ENCODE measurements around the gene ELAVL3. TPM values are rescaled to one million over a fixed set of nuclear protein-coding genes. Genes with fewer than 3 reads are reported as not detected.
"Not testable (repeated sequence)": the region's sequence is repeated elsewhere in the genome, so short reads cannot be mapped to it uniquely, and the experiment has no call there.

The ELAVL3 gene
- total RNA-seq, 2 experiments from 2014 or later = not detected

DNA sequence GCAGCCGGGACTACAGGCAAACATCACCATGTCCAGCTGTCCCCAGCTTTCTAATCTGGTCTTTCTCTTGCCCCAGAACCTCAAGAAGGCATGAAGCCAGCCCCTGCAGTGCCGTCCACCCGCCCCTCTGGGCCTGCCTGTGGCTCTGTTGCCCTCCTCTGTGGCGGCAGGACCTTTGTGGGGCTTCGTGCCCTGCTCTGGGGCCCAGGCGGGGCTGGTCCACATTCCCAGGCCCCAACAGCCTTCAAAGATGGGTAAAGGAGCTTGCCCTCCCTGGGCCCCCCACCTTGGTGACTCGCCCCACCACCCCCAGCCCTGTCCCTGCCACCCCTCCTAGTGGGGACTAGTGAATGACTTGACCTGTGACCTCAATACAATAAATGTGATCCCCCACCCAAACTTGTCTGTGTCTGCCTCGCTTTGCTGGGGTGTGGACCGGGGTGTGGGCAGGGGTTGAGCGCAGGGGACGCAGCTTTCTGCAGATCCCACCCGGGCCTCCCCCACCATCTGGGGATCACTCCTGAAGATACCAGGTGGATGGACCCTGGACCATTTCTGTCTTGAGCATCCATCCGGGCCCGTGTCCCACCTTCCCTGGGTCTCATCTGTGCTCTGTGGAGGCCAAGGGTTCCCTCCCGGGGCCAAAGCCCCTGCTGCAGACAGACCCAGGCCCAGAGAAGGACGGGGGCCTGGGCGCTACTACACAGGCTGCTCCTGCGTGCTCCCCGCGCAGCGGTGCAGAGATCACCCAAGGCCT, 30.1 kb downstream of the ELAVL3 start:
- POLR2A ChIA-PET = interaction anchor here (0.5 kb wide), 1 partner anchor 377 kb away, joined by 3 read pairs; no protein-coding TSS in a partner anchor
- CTCF ChIA-PET = interaction anchor here (0.6 kb wide), 1 partner anchor 141 kb away, joined by 4 read pairs; no protein-coding TSS in a partner anchor

GRCh38 chr19:11448923-11449554, 31.8 kb downstream of the ELAVL3 start:
- ChIA-PET POLR2A (no interaction called here), CTCF (interaction anchor here (1.1 kb wide), 1 partner anchor 155 kb away, joined by 3 read pairs; no protein-coding TSS in a partner anchor)

DNA sequence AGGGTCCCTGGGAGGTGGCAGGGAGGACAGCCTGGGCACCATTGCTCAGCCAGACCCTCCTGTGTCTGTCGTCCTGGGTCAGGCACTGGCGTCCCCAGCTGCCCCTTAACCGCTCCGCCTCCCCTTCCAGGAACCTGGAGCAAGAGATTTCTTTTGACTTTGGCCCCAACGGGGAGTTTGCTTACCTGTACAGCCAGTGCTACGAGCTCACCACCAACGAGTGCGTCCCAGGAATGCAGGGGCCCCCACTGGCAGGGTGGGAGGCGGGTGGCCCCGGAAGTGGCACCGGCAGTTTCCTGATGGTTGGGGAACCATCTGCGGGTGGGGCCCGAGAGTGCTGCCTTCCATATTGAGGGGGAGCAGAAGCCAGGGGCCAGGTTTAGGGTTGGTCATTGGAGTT, 32.4 kb downstream of the ELAVL3 start:
- POLR2A ChIA-PET = no interaction called here
- CTCF ChIA-PET = interaction anchor here (0.5 kb wide), 1 partner anchor 144 kb away, joined by 3 read pairs; no protein-coding TSS in a partner anchor

- POLR2A ChIA-PET = no interaction called here
- CTCF ChIA-PET = interaction anchor here (0.5 to 1.4 kb wide), 3 partner anchors 16 to 144 kb away, joined by 3 read pairs; partner anchors contain the start of gene ECSIT
These were observed 33.2 kb downstream of the ELAVL3 start for GRCh38 chr19:11447347-11448262.

DNA sequence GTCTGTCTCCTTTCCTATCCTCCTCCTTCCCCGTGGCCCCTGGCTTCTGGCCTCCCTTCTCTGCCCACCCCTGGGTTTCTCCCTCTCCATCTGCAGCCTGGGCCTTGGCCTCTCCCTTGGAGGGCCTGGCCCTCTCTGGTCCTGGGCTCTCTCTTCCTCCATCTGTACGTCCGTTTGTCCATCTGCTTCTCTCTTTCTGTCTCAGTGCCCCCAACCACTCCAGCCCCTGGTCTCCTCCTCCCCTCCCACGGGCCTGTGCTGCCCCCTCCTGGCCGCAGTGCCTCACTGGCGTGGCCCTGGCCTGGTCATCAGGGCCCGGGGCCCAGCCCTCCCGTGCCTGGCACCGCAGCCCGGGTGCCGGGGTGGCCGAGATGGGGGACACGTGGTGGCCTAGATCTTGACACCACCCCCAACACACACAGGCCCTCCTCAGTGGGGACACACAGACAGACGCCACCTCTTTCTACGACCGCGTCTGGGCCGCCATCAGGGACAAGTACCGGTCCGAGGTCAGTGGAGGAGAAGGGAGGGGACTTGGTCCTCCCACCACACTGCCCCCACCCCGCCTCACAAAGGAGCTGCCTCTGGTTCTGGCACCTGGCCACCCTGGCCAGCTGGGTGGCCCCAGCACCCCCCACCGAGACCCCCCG, 34.1 kb downstream of the ELAVL3 start:
- ChIA-PET POLR2A (no interaction called here), CTCF (interaction anchor here (0.8 to 1.6 kb wide), 4 partner anchors 10 to 82 kb away, joined by 3 to 6 read pairs (median 4); partner anchors contain the start of gene ECSIT)

DNA sequence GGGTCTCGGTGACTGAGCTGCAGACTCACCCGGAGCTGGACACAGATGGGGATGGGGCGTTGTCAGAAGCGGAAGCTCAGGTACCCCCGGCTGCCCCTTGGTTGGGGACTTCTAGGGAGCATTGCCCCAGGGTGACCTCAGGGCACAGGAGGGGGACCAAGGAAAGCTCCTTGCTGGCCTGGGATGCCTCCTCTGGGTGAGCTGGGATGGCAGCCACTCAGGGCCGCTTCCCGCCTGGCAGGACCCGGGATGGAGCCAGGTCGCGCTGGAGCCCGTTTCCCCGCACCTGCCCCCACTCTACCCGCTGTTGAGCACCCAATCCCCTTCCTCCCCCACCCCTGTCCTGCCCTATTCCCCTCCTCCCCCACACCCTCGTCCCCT, 34.6 kb downstream of the ELAVL3 start:
- ChIA-PET POLR2A (no interaction called here), CTCF (interaction anchor here (0.8 to 1.6 kb wide), 3 partner anchors 10 to 65 kb away, joined by 3 to 6 read pairs (median 5); no protein-coding TSS in a partner anchor)

DNA sequence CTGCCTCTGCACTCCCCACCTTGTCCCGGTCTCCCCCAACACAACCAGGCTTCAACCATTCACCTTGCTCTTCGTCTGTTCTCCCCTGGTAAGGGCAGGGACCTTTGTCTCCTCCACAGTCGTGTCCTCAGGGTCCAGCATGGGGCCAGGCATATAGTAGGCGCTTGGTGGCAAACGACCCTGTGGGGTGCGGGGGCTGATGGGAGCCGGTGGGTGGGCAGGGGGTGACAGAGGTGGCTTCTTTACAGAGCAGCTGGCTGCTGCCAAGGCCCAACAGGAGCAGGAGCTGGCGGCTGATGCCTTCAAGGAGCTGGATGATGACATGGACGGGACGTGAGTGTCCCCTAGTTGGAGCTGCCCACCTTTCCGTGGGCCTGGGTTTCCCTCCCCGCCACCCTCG, 35.7 kb downstream of the ELAVL3 start:
- POLR2A ChIA-PET = interaction anchor here (1.0 kb wide), 1 partner anchor 64 kb away, joined by 4 read pairs; no protein-coding TSS in a partner anchor
- CTCF ChIA-PET = interaction anchor here (1.6 kb wide), 2 partner anchors 9 to 64 kb away, joined by 5 to 6 read pairs; no protein-coding TSS in a partner anchor

- ChIA-PET CTCF (interaction anchor here (1.0 to 2.0 kb wide), 2 partner anchors 9 to 38 kb away, joined by 3 to 5 read pairs; partner anchors contain the start of genes ODAD3 and PRKCSH), POLR2A (interaction anchor here (0.6 to 0.7 kb wide), 2 partner anchors 53 to 64 kb away, joined by 3 read pairs; no protein-coding TSS in a partner anchor)
These were observed 36.8 kb downstream of the ELAVL3 start for GRCh38 chr19:11444059-11444458.

GRCh38 chr19:11437955-11438354, 42.9 kb downstream of the ELAVL3 start:
- ChIA-PET CTCF (no interaction called here), POLR2A (no interaction called here)

GRCh38 chr19:11435833-11436313, 45.0 kb downstream of the ELAVL3 start:
- POLR2A ChIA-PET = interaction anchor here (0.6 kb wide), 2 partner anchors 14 to 1244 kb away, joined by 3 to 5 read pairs; no protein-coding TSS in a partner anchor

DNA sequence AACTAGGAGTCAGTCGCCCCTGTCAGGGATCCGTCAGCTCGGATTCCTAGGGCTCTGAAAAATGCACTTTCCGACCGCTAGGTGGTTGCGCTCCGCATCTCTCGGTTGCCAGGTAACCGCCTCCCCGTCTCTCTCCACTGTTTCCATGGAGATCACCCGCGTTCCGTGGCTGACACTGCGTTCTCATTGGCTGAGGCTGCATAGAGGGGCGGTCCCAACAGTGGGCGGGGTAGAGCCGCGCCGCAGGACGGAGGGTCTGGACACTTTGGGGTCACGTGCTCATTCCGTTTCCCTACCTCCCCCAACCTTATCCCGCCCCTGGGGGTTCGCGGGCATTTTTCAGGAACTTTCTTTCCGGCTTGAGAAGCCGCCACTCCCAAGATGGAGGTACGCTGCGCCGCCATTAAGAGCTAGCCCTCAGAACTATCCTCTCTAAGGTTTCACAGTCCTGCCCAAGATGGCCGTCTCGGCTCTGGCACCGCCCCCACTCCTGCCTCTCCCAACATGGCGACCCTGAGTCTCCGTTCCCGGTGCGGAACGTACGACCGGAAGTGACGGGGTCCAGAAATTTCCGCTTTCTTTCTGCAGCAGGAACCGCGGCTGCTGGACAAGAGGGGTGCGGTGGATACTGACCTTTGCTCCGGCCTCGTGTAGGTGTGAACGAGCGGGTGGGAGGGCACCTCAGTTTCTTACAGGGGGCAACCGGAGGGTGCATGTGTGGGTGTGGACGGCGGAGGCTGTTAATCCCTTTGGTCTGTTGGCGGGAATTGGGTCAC, 45.6 kb downstream of the ELAVL3 start, which contains the start of the genes ODAD3 and PRKCSH:
TSS of gene ODAD3 (minus strand) at position 65 of the 776 bp plus-strand sequence. CDS start 105 bp downstream, outside the sequence.
TSS of gene PRKCSH (plus strand) at position 579 of the 776 bp plus-strand sequence. CDS start 483 bp downstream, outside the sequence.
- ChIA-PET CTCF (interaction anchor here (0.7 to 4.0 kb wide), 9 partner anchors 8 to 111 kb away, joined by 3 to 25 read pairs (median 4); partner anchors contain the start of gene RGL3), POLR2A (interaction anchor here (0.6 to 1.1 kb wide), 4 partner anchors 13 to 1245 kb away, joined by 3 to 5 read pairs (median 4); no protein-coding TSS in a partner anchor)

More at GRCh38 chr19:11435833-11436313, 45.0 kb downstream of the ELAVL3 start:
- CTCF ChIA-PET = interaction anchor here (1.0 to 4.0 kb wide), 7 partner anchors 8 to 60 kb away, joined by 3 to 25 read pairs (median 6); no protein-coding TSS in a partner anchor

DNA sequence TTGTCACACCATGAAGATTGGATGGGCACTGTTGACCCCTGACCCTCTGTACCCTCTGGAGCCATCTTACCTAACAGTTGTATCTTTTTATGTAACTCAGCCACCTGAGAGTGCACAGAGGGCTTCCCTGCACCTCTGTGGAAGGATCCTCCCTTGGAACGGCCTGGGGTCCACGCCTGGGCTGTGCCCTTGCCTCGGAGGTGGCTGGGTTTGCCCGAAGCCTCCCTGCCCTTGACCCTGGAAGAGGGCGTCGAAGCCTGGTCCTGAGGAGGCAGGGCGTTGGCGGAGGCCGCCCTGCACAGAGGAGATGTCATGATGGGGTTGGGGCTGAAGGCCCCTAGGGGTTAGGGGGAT, 46.2 kb downstream of the ELAVL3 start:
- ChIA-PET CTCF (interaction anchor here (0.7 to 4.0 kb wide), 9 partner anchors 9 to 110 kb away, joined by 3 to 25 read pairs (median 4); partner anchors contain the start of gene RGL3), POLR2A (interaction anchor here (1.0 to 1.1 kb wide), 2 partner anchors 53 to 54 kb away, joined by 4 read pairs; no protein-coding TSS in a partner anchor)

DNA sequence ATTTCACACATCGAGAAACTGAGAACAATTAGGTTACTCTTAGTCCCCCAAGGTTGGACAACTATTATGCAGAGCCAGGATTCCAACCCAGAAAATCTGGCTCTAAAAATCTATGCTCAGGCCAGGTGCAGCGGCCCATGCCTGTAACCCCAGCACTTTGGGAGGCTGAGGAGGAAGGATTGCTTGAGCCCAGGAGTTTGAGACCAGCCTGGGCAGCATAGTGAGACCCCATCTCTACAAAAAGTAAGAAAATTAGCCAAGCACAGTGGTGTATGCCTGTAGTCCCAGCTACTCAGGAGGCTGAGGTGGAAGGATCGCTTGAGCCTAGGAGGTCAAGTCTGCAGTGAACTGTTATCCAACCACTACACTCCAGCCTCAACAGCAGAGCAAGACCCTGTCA, 47.3 kb downstream of the ELAVL3 start:
- POLR2A ChIA-PET = not testable (repeated sequence)
- CTCF ChIA-PET = interaction anchor here (0.7 to 1.6 kb wide), 2 partner anchors 49 to 72 kb away, joined by 4 read pairs; partner anchors contain the start of gene EPOR

GRCh38 chr19:11426656-11427055, 54.2 kb downstream of the ELAVL3 start:
- CTCF ChIA-PET = interaction anchor here (0.5 kb wide), 1 partner anchor 199 kb away, joined by 3 read pairs; no protein-coding TSS in a partner anchor
- POLR2A ChIA-PET = interaction anchor here (0.8 kb wide), 1 partner anchor 51 kb away, joined by 3 read pairs; no protein-coding TSS in a partner anchor

DNA sequence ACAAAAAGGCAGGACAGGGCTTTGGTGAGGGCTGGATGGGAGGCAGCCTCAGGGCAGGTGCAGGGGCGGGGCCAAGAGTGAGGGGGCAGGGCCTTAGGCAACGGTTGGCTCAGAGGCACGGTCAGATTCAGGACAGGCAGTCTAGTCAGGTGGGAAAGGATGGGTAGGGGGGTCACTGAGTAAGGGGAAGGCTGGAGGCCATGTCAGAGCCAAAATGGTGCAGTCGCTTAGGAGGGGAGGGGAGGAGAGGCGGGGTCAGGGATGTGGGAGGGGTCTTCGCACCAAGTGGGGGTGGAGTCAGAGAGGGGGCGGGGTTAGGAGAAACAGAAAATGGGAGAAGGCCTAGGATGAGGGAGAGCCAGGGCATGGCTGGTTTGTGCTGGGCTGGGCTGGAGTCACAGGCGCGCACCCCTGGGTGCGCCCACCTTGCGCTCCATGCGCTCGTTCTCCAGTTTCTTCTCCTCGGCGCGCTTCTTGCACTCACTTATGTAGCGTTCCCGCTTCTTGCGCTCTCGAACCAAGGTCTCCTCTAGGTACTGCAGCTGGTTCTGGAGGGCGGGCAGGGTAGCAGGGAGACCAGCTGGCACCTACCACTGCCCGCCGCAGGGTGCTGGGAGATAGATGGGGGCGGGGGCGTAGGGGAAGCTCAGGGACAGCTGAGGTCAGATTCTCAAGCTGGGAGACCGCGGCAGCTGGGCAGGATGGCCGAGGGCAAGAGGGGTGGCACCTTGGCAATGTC, 55.0 kb downstream of the ELAVL3 start:
- POLR2A ChIA-PET = interaction anchor here (0.8 kb wide), 1 partner anchor 51 kb away, joined by 3 read pairs; no protein-coding TSS in a partner anchor
- CTCF ChIA-PET = interaction anchor here (0.5 kb wide), 1 partner anchor 198 kb away, joined by 3 read pairs; no protein-coding TSS in a partner anchor

- ChIA-PET POLR2A (interaction anchor here (1.0 kb wide), 1 partner anchor 49 kb away, joined by 3 read pairs; the partner anchor contains the start of gene SWSAP1), CTCF (interaction anchor here (0.9 to 1.0 kb wide), 2 partner anchors 58 to 61 kb away, joined by 3 read pairs; no protein-coding TSS in a partner anchor)
These were observed 57.1 kb downstream of the ELAVL3 start for GRCh38 chr19:11423791-11424181.

All from activated CD8-positive, alpha-beta memory T cell treated with anti-CD3 and anti-CD28 coated beads for 36 hours (primary cell).